SW 1271 (cell line): ENCODE measurements around the gene DPYSL4.

Experiments used
- DNase-seq, 2 experiments: peaks; one replicate each; lab custom pipeline; 2025; lab: John Stamatoyannopoulos, UW

The DPYSL4 gene

DNA sequence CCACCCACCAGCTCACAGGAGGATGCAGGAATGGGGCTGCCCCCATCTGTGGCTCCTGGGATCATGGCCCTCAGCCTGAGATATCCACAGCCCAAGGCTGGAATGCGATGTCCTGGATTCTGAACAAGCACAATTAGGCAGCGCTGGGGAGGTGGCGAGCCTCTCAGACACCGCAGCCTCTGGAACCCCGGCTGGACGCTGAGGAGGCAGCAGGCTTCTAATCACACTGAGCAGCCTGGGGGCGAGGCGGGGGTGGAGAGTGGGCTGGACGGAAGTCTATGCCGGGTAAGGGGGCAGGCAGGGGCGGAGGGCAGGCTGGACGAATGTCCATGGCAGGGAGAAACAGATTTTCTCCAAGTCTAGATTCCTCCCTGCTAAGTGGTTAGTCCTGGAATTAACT lies 56.4 kb downstream of the DPYSL4 start:
- DNase-seq, result no peak

- DNase-seq, result no peak
Measured at GRCh38 chr10:132243626-132244025, 56.9 kb downstream of the DPYSL4 start.

- DNase-seq, result no peak
Measured at GRCh38 chr10:132245056-132245455, 58.3 kb downstream of the DPYSL4 start.

DNA sequence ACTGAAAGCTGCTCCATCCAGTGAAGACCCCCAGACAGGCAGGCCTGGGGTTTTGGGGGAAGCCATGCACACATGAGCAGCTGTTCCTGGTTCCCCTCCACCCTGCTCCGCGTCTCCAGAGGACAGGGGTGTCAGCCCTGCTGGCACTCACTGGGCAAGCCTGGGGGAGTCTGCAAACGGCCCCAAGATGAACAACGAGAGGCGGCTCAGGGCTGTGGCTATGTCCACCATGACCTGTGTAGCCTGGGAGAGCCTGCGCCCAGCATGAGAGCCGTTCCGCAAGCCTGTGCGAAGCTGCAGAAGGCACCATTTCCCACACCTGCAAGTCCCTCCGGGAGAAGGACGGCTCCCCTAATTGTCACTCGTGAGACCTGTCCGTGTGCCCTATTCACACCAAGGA lies 59.5 kb downstream of the DPYSL4 start:
- no peak for DNase-seq

DNA sequence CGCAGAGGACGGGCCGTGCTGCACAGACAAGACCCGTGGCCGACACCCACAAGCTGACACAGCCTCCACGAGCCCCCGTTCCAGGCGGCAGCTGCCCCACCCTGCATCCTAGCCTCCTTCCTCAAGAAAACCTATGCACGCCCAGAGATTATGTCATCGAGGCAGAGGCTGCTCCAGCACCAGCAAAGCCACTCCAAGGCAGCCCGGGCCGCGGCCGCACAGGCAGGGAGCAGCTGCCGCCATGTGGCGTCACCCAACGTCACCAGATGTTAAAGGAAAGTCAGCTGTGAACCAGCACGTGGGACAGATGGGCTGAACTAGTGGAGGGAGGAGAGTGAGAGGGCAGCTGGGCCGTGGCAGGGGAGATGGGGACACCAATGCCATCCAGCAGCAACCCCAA lies 61.2 kb downstream of the DPYSL4 start:
- no peak for DNase-seq

- DNase-seq, result peak in 1 of 2 experiments; percentile 17
Measured at GRCh38 chr10:132248455-132249225, 61.9 kb downstream of the DPYSL4 start.

GRCh38 chr10:132249226-132249724 lies 62.5 kb downstream of the DPYSL4 start:
- DNase-seq, result no peak

DNA sequence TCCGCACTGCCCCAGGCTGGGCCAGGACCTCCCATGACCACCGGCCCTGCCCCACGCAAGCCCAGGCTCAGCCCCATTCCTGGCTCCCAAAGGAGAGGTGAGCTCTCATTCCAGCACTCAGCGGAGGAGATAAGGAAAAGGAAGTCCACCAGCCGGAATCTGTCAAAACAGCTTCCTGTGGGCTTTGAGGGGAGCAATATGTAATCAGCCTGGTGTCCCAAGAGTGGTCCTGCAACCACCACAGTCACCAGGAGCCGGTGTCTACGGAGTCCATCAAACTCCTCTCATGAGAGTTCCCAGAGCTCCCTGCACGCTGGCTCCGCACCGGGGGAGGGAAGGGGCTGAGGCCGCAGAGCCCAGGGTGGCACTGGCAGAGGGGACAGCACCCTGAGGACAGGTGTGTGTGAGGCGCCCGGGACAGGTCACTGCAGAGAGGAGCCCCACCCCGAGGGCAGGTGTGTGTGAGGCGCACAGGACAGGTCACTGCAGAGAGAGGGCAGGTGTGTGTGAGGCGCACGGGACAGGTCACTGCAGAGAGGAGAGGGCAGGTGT lies 63.2 kb downstream of the DPYSL4 start:
- DNase-seq, result no peak

- no peak for DNase-seq
Measured at GRCh38 chr10:132250481-132251475, 64.0 kb downstream of the DPYSL4 start.

GRCh38 chr10:132251928-132252327 lies 65.2 kb downstream of the DPYSL4 start:
- DNase-seq, result no peak

DNA sequence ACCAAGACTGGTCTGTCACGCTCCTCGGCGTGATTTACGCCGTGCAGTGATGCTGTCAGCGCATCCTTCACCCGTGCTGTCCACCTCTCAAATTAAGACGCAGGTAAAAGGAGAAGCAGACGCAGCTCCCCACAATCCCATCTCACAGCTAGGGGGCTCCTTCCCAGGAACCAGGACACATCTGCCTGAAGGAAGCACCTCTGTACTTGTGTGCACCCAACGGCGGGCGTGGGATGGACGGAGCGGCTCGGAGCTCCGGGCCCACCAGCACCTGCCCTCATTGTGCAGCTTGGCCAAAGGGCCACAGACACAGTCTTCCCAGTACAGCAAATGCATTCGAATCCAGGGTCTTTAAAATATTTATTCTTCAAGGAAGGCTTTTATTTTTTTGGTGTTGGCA lies 65.7 kb downstream of the DPYSL4 start:
- DNase-seq, result no peak

- no peak for DNase-seq
Measured at GRCh38 chr10:132253092-132253687, 66.4 kb downstream of the DPYSL4 start.

GRCh38 chr10:132254841-132255240 lies 68.1 kb downstream of the DPYSL4 start:
- DNase-seq, result no peak
